HCT116 (cell line): ENCODE measurements around the gene CHST8. TPM values are rescaled to one million over a fixed set of nuclear protein-coding genes. Genes with fewer than 3 reads are reported as not detected.

ENCODE experiments used
- ATAC-seq: fragments of 200-7000 bp; cut with Tn5 transposase; 2 replicates; pipeline ENCODE4 v1.9.1; 2020; ENCODE audit warnings: mild to moderate bottlenecking, moderate library complexity
- BruUV-seq: library from RNA; stranded (reverse); fragments of 400-500 nt; replicated peaks from 2 replicates; lab custom pipeline; 2021; lab: Mats Ljungman, UMichigan
- CTCF ChIA-PET: fragments of 300-600 bp; sonication (Branson Sonifier 250); formaldehyde crosslinking; loops from one replicate; lab custom pipeline; 2021; ENCODE audit warnings: antibody characterized with exemption; lab: Charles Lee
- POLR2A ChIA-PET: fragments of 300-600, 350-600 bp; sonication (Branson Sonifier 250); formaldehyde crosslinking; loops from one replicate; lab custom pipeline; 2021; ENCODE audit warnings: antibody characterized with exemption; lab: Charles Lee
- RAD21 ChIA-PET, 2 experiments: fragments of 300-600 bp; sonication (Branson Sonifier 250); formaldehyde crosslinking; loops; one replicate each; lab custom pipeline; 2023; ENCODE audit warnings: low total read pairs in 2 of 2; ENCODE audit not compliant: uncharacterized antibody in 2 of 2, unreplicated experiment in 2 of 2, low non-redundant PET in 1 of 2; lab: Charles Lee
- DNase-seq: peaks from one replicate; pipeline ENCODE4 v3.0.0-alpha.2; 2010; ENCODE audit warnings: low read depth, low spot score
- H2AFZ ChIP-seq: fragments of 200-600 bp; shearing (Covaris generic), sonication (generic); 2 replicates; pipeline ENCODE4 v1.6.1; 2017; ENCODE audit warnings: low read depth, mixed run types, mixed read lengths, antibody characterized with exemption, low read length; ENCODE audit not compliant: poor library complexity, severe bottlenecking
- H3K27ac ChIP-seq: 2 replicates; pipeline ENCODE4 v1.5.1; 2012; ENCODE audit warnings: low read depth, low read length
- H3K27me3 ChIP-seq: fragments of 200-600 bp; sonication (generic); 2 replicates; pipeline ENCODE4 v1.6.1; 2016; ENCODE audit warnings: mixed run types, low read length, mixed read lengths; ENCODE audit not compliant: insufficient read depth
- H3K36me3 ChIP-seq, 2 experiments: fragments of 200-500 bp in 1 of 2; fragments of 200-600 bp in 1 of 2; sonication (Bioruptor generic) in 1 of 2; sonication (generic) in 1 of 2; 2 replicates each; pipeline versions ENCODE4 v1.5.1 to v1.6.1; 2014 to 2016; ENCODE audit warnings: low read length in 2 of 2, inconsistent platforms in 1 of 2, mixed read lengths in 1 of 2, mixed run types in 1 of 2; ENCODE audit not compliant: insufficient read depth in 2 of 2, control insufficient read depth in 1 of 2
- H3K4me1 ChIP-seq, 2 experiments: fragments of 200-600 bp in 1 of 2; sonication (generic) in 1 of 2; 2 replicates each; pipeline versions ENCODE4 v1.5.1 to v1.6.1; 2012 to 2017; ENCODE audit warnings: low read length in 2 of 2, inconsistent platforms in 1 of 2, mild to moderate bottlenecking in 1 of 2, mixed read lengths in 1 of 2, mixed run types in 1 of 2, moderate library complexity in 1 of 2; ENCODE audit not compliant: insufficient read depth in 2 of 2, control insufficient read depth in 1 of 2
- H3K4me2 ChIP-seq: fragments of 200-600 bp; sonication (generic); 2 replicates; pipeline ENCODE4 v1.6.1; 2017; ENCODE audit warnings: mixed run types, low read length, mixed read lengths
- H3K4me3 ChIP-seq, 2 experiments: fragments of 200-600 bp in 1 of 2; sonication (generic) in 1 of 2; replicated peaks in 1 of 2; 2 replicates each; pipeline ENCODE4 v1.5.1; 2011 to 2016; ENCODE audit warnings: low read length in 2 of 2, control low read depth in 1 of 2, low read depth in 1 of 2, mild to moderate bottlenecking in 1 of 2, mixed read lengths in 1 of 2, mixed run types in 1 of 2
- H3K79me2 ChIP-seq: fragments of 200-600 bp; sonication (generic); 2 replicates; pipeline ENCODE4 v1.6.1; 2017; ENCODE audit warnings: mild to moderate bottlenecking, mixed run types, low read length, moderate library complexity, mixed read lengths; ENCODE audit not compliant: insufficient read depth
- H3K9ac ChIP-seq: fragments of 200-600 bp; sonication (generic); 2 replicates; pipeline ENCODE4 v1.6.1; 2016; ENCODE audit warnings: low read length, mixed read lengths
- H3K9me2 ChIP-seq: fragments of 200-600 bp; sonication (generic), shearing (Covaris generic); 2 replicates; pipeline ENCODE4 v1.6.1; 2017; ENCODE audit warnings: mixed run types, mild to moderate bottlenecking, moderate library complexity; ENCODE audit not compliant: insufficient read depth
- H3K9me3 ChIP-seq, 2 experiments: fragments of 200-500 bp in 1 of 2; fragments of 200-600 bp in 1 of 2; sonication (Bioruptor generic) in 1 of 2; sonication (generic) in 1 of 2; 2 replicates each; pipeline ENCODE4 v1.6.1; 2014 to 2017; ENCODE audit warnings: low read length in 2 of 2, mixed read lengths in 2 of 2, inconsistent platforms in 1 of 2, low read depth in 1 of 2, mild to moderate bottlenecking in 1 of 2, mixed run types in 1 of 2, moderate library complexity in 1 of 2; ENCODE audit not compliant: control insufficient read depth in 1 of 2, insufficient read depth in 1 of 2
- H4K20me1 ChIP-seq: fragments of 200-600 bp; sonication (generic), shearing (Covaris generic); 2 replicates; pipeline ENCODE4 v1.6.1; 2017; ENCODE audit warnings: mixed run types, mild to moderate bottlenecking, moderate library complexity; ENCODE audit not compliant: insufficient read depth
- ATF3 ChIP-seq: IDR thresholded peaks from 2 replicates; pipeline ENCODE4 v1.6.1; 2012
- CBX3 ChIP-seq: IDR thresholded peaks from 2 replicates; pipeline ENCODE4 v1.6.1; 2012; ENCODE audit warnings: low read depth
- CTCF ChIP-seq, 3 experiments: fragments of 200-600 bp in 1 of 3; sonication (generic) in 1 of 3; IDR thresholded peaks in 2 of 3; conservative IDR thresholded peaks in 1 of 3; 2 replicates each; pipeline ENCODE4 v1.5.1; 2012 to 2017; ENCODE audit warnings: low read depth in 2 of 3, low read length in 2 of 3, antibody characterized with exemption in 1 of 3, borderline replicate concordance in 1 of 3, control low read depth in 1 of 3, mild to moderate bottlenecking in 1 of 3, mixed read lengths in 1 of 3, mixed run types in 1 of 3, moderate library complexity in 1 of 3; ENCODE audit not compliant: insufficient read depth in 1 of 3
- EGR1 ChIP-seq: IDR thresholded peaks from 2 replicates; pipeline ENCODE4 v1.6.1; 2012; ENCODE audit warnings: low read depth
- EZH2 ChIP-seq: fragments of 200-600 bp; sonication (generic); IDR thresholded peaks from 2 replicates; pipeline ENCODE4 v1.6.1; 2017; ENCODE audit warnings: antibody characterized with exemption, mixed run types
- MAX ChIP-seq: IDR thresholded peaks from 2 replicates; pipeline ENCODE4 v1.6.1; 2012
- POLR2A ChIP-seq: IDR thresholded peaks from 2 replicates; pipeline ENCODE4 v1.7.0; 2011; ENCODE audit warnings: borderline replicate concordance; ENCODE audit not compliant: insufficient read depth, insufficient read length; ENCODE audit errors: extremely low read depth
- POLR2AphosphoS5 ChIP-seq: IDR thresholded peaks from 2 replicates; pipeline ENCODE4 v1.6.1; 2011; ENCODE audit warnings: mild to moderate bottlenecking, low read depth, low read length, moderate library complexity
- REST ChIP-seq: IDR thresholded peaks from 2 replicates; pipeline ENCODE4 v1.6.1; 2012; ENCODE audit warnings: low read depth
- SP1 ChIP-seq: IDR thresholded peaks from 2 replicates; pipeline ENCODE4 v1.6.1; 2012; ENCODE audit warnings: low read depth
- YY1 ChIP-seq: IDR thresholded peaks from 2 replicates; pipeline ENCODE4 v1.6.1; 2011; ENCODE audit warnings: low read length, low read depth, moderate library complexity, mild to moderate bottlenecking; ENCODE audit not compliant: insufficient replicate concordance; ENCODE audit errors: extremely low read depth
- intact Hi-C: fragments of 100-400 bp; cut with micrococcal nuclease; formaldehyde crosslinking; loops from 2 replicates; pipeline ENCODE4 v1.10.0; 2022
- total RNA-seq: library from RNA; stranded (reverse); gene quantifications from one replicate; pipeline ENCODE4 v1.2.1, GENCODE V29; 2021; ENCODE audit not compliant: unreplicated experiment

Gene CHST8
- total RNA-seq, 1 experiment from 2014 or later = not detected

GRCh38 chr19:33654840-33655508, 33.2 kb downstream of the CHST8 start:
- intact Hi-C loops = no loop called here
- TF ChIP-seq EZH2 = no peak
- no peak for TF ChIP-seq MAX
- TF ChIP-seq CBX3 = no peak
- no peak for TF ChIP-seq POLR2A
- no peak for TF ChIP-seq POLR2AphosphoS5
- no peak for TF ChIP-seq ATF3
- no peak for TF ChIP-seq YY1
- TF ChIP-seq REST = no peak
- TF ChIP-seq EGR1 = no peak
- TF ChIP-seq SP1 = no peak
- TF ChIP-seq CTCF (IDR thresholded peaks at IDR 0.05 in 2 of 3, conservative IDR thresholded peaks at IDR 0.05 in 1 of 3; ENCODE audit: borderline replicate concordance in 1 of 3, insufficient read depth in 1 of 3, low read depth in 2 of 3, low read length in 2 of 3) = no peak
- Histone ChIP-seq H3K4me1 (no peaks in the 10 kb centered on the region), H3K9me3 (no peaks in the 10 kb centered on the region), H3K4me2 (no peak overlapping the region), H2AFZ (no peak overlapping the region), H3K79me2 (no peaks in the 10 kb centered on the region), H3K36me3 (no peaks in the 10 kb centered on the region), H3K9ac (no peak overlapping the region), H3K9me2 (no peaks in the 10 kb centered on the region), H4K20me1 (no peaks in the 10 kb centered on the region), H3K4me3 (no peak overlapping the region), H3K27ac (no peak overlapping the region), H3K27me3 (peaks cover 7% of the 10 kb centered on the region; the same call in 1 of the 2 replicates)
- BruUV-seq = no TSS peak
- RAD21 ChIA-PET = no interaction called here
- POLR2A ChIA-PET = no interaction called here
- CTCF ChIA-PET = no interaction called here
- ATAC-seq (no peak), DNase-seq (no peak)
